ENCODE measurements around the gene LINGO1. TPM values are rescaled to one million over a fixed set of nuclear protein-coding genes. Genes with fewer than 3 reads are reported as not detected.

LINGO1 gene
- polyA plus RNA-seq, 1 donor = 6.3 TPM

DNA sequence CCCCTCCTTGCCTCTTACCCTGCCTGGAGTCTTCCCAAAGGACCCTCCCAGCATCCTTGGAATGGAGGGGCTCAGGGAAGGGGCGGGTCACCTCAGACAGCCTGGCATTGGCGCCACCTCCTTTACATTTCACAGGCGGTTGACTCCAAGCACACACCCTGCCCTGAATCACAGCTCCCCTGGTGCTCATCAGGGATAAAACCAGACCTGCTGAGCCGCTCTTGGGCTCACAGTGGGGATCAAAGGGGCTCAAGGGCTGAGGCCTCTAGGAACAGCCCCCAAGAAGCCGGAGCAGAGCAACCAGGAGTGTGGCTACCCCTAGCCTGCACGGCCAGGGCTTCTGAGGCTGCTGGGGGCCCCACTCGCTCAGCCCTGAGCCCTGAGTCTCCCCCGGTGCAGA is 16.6 kb downstream of the LINGO1 start:
- no peak for DNase-seq (ENCODE audit: low read depth)

GRCh38 chr15:77615472-77615871 is 17.2 kb downstream of the LINGO1 start:
- DNase-seq (ENCODE audit: low read depth) = no peak

DNA sequence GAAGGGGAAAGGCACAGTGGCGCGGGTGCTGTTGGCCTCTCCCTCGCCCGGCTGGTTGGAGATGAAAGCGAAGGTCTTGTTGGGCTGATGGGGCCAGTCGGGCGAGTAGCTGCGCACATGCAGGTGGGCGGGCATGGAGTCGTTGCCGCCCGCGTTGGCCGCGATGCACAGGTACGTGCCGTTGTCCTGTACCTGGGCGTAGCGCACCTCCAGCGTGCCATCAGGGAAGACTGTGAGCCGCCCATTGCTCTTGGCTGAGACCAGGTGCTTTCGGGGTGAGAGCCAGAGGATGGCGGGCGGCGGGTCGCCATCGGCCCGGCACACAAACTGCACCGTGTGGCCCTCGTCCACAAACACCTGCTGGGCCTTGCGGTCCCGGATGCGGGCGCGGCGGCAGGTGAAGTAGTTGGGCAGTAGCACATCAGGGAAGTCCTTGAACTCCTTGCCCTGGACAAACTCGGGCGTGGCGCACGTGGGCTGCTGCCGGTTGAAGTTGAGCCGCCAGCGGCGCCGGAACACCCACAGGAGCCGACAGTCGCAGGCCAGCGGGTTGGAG is 18.4 kb downstream of the LINGO1 start:
- no peak for DNase-seq (ENCODE audit: low read depth)

DNA sequence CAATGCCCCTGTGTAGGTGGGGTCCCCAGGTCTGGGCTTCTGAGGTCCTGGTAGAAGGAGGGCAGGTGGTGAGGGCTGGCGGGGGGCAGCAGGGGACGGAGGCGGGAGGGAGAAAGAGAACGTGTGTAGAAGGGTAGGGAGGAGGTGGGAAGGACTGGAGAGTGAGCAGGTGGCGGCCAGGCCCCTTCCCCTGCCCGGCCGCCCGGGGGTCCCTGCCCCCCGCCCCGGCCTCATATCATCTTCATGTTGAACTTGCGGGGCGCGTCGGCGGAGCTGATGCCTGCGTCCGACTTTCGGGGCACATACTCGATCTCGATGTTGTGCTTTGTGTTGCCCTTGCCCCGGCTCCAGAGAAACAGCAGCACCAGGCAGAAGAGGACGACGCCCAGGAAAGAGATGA is 18.9 kb downstream of the LINGO1 start:
- no peak for DNase-seq (ENCODE audit: low read depth)

DNA sequence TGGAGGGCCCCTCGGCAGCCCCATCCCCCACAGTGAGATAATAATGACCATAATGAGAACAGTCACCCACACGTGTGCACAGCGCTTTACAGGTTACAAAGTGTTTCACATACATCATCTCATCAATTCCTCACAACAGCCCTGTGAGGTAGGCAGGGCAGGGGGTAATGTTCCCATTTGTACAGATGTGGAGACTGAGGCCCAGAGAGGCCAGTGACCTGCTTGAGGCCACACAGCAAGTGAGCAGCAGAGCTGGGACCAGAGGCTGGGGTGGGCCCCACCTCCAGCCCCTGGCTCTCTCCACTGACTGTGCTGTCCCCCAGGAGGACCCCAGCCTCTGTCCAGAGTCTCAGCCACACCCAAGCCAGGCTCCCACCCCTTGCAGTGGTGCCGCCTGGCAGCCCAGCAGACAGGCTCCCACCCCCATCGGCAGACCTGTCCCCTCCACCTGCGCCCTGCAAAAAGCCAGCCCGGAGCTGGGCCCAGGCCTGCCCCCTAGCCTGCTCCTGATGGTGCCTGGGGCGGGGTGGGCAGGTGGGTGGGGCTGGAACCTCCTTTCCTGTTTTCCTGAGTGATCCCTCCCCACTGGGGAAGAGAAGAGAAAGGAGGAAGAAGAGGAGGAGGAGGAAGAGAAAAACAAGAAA is 19.6 kb downstream of the LINGO1 start:
- DNase-seq (ENCODE audit: low read depth) = no peak

DNA sequence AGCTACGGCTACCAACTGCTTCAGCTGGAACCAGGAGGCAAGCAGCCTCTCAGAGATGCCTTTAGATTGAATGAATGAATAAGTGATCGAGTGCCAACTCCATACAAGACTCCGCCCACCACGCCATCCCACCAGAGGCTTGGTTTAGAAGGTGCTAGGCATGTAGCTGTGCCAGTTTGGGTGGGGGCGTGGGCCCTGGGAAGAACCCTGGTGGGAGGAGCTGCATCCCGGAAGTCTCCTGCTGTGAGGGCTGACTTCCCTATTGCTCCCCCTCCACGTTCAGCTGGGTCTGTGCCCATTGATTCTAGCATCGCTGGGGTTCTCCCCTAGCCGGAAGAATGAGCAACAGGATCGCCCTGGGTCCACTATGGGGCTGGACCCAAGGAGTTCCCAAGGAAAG is 20.9 kb downstream of the LINGO1 start:
- no peak for DNase-seq (ENCODE audit: low read depth)

- DNase-seq (ENCODE audit: low read depth) = no peak
Measured at GRCh38 chr15:77610731-77611130, 22.0 kb downstream of the LINGO1 start.

DNA sequence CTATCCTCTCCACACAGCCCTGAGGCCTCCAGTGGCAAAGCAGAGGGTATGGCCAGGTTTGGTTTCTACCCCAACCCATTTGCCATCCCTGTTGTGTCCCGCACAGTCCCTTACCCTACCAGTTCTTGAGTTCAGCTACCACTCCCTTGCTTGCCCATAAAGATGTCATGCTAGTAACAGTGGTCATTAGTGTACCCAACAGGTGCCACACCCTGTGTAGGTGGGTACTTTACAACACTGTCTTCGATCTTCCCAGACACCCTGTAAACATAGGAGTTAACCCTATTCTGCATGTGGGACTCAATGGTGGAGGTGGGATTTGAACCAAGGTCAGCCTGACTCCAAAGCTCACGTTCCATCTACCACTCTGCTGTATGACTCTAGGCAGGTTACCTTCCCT is 23.2 kb downstream of the LINGO1 start:
- no peak for DNase-seq (ENCODE audit: low read depth)

GRCh38 chr15:77608774-77609173 is 23.9 kb downstream of the LINGO1 start:
- DNase-seq (ENCODE audit: low read depth) = no peak

- no peak for DNase-seq (ENCODE audit: low read depth)
Measured at GRCh38 chr15:77607894-77608261, 24.8 kb downstream of the LINGO1 start.

- DNase-seq (ENCODE audit: low read depth) = no peak
Measured at GRCh38 chr15:77607111-77607893, 25.4 kb downstream of the LINGO1 start.

DNA sequence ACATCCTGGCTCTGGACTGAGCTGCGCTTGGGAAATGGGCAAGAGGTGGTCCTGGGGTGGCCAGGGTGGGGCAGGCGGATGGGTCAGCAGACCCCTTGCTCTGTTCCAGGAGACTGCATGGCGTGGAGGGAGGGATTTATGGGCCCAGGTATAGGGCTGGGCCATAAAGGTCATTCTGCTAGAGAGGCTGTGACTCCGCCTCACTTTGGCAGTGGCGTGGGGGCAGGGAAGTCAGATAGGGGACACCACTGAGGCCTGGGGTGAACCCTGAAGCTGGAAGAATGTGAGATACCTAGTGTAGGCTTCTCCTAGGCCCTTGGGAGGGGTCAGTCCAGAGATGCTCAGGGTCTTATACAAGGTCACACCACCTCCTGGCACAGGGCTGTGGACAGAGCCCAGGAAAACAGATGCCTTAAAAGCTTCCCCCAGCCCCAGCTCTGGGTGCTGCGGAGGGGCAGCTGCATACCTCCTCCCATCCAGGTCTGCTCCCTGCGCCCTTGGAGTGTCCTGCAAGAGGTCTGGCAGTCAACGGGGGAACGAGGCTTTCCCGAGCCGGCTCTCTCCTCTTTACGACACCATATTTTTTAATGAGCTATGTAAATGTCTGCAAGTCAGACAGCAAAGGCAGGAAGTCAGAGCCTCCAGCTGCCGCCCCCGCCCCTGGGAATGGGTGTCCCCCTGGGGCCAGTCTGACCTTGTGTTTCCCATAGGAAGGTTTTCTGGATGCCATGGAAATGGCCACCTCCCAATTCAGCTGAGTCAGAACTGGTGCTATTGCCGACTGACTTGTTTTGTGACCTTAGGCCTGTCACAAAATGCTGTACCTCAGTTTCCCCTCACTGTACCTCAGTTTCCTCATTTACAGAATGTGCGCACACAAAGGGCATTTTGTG is 26.3 kb downstream of the LINGO1 start:
- DNase-seq (ENCODE audit: low read depth) = no peak

GRCh38 chr15:77605547-77605946 is 27.2 kb downstream of the LINGO1 start:
- DNase-seq (ENCODE audit: low read depth) = no peak

DNA sequence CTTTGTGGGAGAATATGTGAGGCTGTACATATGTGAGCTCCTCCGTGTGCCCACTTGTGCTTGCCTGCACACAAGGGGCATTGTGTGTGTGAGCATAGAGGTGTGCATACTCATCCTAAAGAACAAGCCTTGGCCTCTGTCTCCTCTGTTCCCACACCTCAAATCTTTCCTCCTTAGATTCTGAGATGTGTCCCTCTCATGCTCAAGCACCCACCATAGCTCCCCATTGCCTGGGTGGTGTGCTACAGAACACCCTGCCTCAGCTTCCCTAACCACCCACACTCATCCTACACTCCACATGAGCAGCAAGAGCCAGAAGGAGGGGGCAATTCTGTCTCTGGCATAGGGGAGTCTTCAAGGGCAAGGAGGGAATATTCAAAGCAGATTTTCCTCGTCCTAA is 27.7 kb downstream of the LINGO1 start:
- DNase-seq (ENCODE audit: low read depth) = no peak

DNA sequence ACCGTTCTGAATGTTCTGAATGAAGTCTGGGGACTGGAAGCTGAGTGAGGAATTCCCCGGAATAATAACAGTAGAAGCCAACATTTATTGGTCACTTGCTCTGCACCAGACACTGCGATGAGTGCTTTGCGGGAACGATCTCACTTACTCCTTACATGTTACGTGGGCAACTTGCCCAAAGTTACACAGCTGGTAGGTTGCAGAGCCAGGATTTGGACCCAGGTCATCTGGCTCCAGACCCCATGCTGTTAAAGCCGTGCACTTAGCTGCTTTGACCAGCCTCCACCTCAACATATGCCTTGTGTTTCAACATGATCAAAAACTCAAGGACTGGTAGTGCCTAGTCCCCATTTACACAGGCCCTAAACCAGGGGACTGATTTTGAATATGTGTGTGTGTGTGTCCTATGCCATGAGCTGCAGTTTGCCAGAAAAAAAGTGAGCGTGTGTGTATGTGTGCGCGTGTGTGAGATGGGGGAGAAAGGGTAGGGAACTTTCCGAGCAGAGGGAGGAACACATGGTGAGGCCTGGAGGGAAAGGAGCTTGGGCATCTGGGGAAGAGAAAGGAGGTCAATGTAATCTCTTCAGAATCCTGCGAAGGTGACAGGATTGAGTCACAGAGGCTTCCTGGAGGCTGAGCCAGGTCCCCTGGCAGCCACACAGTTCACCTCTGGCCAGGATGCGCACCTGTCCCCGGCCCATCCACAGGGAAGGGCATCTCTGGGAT is 28.9 kb downstream of the LINGO1 start:
- DNase-seq (ENCODE audit: low read depth) = no peak

GRCh38 chr15:77602800-77603199 is 29.9 kb downstream of the LINGO1 start:
- DNase-seq (ENCODE audit: low read depth) = no peak

DNA sequence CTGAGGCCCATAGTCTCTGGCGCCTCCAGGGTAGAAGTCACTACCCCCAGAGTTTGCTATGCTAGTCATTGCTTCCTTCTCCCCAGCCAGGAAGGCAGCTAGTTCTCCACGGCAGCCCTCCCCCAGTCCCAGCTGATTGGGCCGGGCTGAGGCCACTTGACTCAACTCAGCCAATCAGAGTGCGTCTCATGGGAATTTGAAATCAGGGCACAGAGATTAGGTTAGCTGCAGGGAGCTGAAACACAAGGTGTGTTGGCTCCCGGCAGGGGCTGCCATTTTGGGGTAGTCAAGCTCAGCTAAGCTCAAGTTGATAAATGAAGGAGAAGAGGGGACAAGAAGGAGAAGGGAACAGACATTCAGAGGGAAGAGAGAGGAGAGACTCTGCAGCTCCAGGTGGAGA is 32.8 kb downstream of the LINGO1 start:
- no peak for DNase-seq (ENCODE audit: low read depth)

- DNase-seq (ENCODE audit: low read depth) = no peak
Measured at GRCh38 chr15:77599357-77599756, 33.4 kb downstream of the LINGO1 start.

GRCh38 chr15:77598644-77599043 is 34.1 kb downstream of the LINGO1 start:
- no peak for DNase-seq (ENCODE audit: low read depth)

- no peak for DNase-seq (ENCODE audit: low read depth)
Measured at GRCh38 chr15:77597804-77598453, 34.8 kb downstream of the LINGO1 start.

Measured in forelimb muscle (tissue), 1 donor.